ENCODE data around the gene KRTAP4-4.
"Not testable (repeated sequence)": the region's sequence is repeated elsewhere in the genome, so short reads cannot be mapped to it uniquely, and the experiment has no call there.

Gene KRTAP4-4

DNA sequence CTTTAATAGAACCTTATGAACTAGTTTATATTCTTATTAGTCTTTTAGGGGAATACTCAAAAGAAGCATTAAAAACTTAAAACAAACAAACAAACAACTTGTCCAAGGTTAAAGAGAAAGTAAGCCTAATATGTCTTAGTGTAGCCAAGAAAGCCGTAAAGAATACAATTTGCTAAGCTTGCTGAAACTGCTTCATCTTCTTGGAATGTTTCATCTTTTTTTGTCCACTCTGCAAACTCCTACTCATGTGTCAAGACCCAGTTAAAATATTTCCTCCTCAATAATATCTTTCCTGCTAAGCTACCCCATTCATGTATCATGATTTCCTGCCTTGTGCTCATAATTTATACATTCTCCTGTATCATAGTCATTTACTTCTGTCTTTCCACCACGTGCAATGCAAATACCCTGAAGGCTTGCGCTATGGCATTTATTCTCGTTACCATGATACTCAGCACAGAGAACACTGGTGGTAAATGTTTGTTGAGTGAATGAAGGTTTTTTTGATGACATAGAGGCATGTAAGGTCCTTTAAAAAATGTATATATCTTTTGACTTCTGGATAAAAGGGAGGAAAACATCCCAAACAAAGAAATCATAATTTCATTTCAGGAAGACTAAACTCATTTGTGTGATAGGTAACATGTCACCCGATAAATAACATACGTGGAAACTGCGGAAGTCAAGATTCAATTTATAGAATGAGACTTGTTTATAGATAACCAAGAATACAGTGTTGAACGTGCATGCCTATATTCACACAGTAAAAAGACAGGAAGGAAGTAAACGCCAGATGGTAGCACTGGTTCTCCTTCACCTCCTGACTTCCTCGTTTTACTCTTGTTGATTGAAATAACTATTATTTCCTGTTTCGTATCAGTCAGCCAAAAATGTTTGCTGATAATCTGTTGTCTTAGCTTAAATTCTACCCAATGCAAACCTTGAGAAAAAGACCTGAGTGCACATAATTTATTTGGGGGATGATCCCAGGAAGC lies 40.6 kb downstream of the KRTAP4-4 start:
- H3K9ac ChIP-seq (ENCODE audit: low read length); H3K27me3 ChIP-seq (ENCODE audit: control insufficient read depth, insufficient read depth, low read length); H3K4me1 ChIP-seq (ENCODE audit: control insufficient read depth, insufficient read depth, low read length); H3K4me3 ChIP-seq (ENCODE audit: low read length); H3K27ac ChIP-seq (ENCODE audit: low read depth, low read length); H3K36me3 ChIP-seq (ENCODE audit: control insufficient read depth, insufficient read depth, low read length): not testable (repeated sequence)

DNA sequence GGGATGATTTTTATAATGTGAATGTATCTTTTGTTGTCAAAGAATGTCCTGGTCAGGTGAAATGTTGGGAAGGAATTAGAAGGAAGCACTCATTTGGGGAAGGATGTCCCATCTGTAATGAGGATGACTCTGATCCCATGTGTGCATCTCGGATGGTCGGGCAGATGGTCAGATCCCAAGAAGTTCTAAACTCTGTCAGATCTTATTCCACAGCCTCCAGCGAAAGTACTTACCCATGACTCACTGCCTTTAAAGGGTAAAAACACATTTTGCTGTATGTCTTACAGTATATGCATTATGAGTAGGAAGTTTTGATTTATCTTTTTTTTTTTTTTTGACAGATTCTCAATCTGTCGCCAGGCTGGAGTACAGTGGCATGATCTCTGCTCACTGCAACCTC lies 41.8 kb downstream of the KRTAP4-4 start:
- no peak overlapping the region for H3K4me3 ChIP-seq (ENCODE audit: low read length)
- no peaks in the 10 kb centered on the region for H3K4me1 ChIP-seq (ENCODE audit: control insufficient read depth, insufficient read depth, low read length)
- no peak overlapping the region for H3K9ac ChIP-seq (ENCODE audit: low read length)
- H3K27me3 ChIP-seq (ENCODE audit: control insufficient read depth, insufficient read depth, low read length): no peaks in the 10 kb centered on the region
- H3K36me3 ChIP-seq (ENCODE audit: control insufficient read depth, insufficient read depth, low read length): no peaks in the 10 kb centered on the region
- no peak overlapping the region for H3K27ac ChIP-seq (ENCODE audit: low read depth, low read length)

GRCh38 chr17:41117846-41118386 lies 42.6 kb downstream of the KRTAP4-4 start, which contains the start of gene KRTAP4-11:
Gene KRTAP4-11 (minus strand): TSS chr17:41118373. CDS start chr17:41118315, 58 bp downstream.
- not testable (repeated sequence) for H3K27me3 ChIP-seq (ENCODE audit: control insufficient read depth, insufficient read depth, low read length); H3K9ac ChIP-seq (ENCODE audit: low read length); H3K4me1 ChIP-seq (ENCODE audit: control insufficient read depth, insufficient read depth, low read length); H3K27ac ChIP-seq (ENCODE audit: low read depth, low read length); H3K4me3 ChIP-seq (ENCODE audit: low read length); H3K36me3 ChIP-seq (ENCODE audit: control insufficient read depth, insufficient read depth, low read length)

- H3K4me3 ChIP-seq (ENCODE audit: low read length): no peak overlapping the region
- H3K27ac ChIP-seq (ENCODE audit: low read depth, low read length): no peak overlapping the region
- no peak overlapping the region for H3K9ac ChIP-seq (ENCODE audit: low read length)
- no peaks in the 10 kb centered on the region for H3K36me3 ChIP-seq (ENCODE audit: control insufficient read depth, insufficient read depth, low read length)
- H3K27me3 ChIP-seq (ENCODE audit: control insufficient read depth, insufficient read depth, low read length): no peaks in the 10 kb centered on the region
- no peaks in the 10 kb centered on the region for H3K4me1 ChIP-seq (ENCODE audit: control insufficient read depth, insufficient read depth, low read length)
Measured at GRCh38 chr17:41116297-41116696, 44.3 kb downstream of the KRTAP4-4 start.

DNA sequence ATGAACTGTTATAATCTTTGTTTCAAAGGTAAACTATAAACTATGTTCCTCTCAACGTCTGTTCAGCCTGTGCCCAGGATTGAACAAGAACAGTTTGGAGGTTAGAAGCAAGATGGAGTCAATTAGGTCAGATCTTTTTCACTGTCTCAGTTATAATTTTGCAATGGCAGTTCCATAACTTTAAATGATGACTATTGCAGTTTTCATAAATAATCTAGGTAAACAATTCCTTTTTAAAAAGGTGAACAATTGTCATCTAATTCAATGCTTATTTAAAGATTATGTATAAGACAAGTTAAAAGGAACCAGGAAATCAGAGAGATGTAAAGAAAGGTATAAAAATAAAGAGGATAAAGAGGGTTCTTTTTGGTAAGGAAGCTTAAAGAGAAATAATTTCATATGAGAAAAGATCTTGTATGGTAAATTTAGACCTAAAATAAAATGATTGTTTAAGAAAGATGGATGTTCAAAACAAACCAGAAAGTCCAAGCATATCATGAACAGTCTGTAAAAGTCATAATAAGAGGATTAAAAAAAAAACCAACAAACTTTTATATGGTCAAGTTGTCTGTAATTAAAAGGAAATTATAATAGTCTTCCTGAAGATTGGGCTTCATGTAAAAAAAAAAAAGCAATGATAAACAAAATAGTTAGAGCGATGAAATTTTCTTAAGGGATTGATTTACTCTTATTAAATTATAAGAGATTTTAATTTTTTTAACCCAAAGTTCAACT lies 49.2 kb downstream of the KRTAP4-4 start:
- peaks cover 2% of the 10 kb centered on the region for H3K27me3 ChIP-seq (ENCODE audit: control insufficient read depth, insufficient read depth, low read length)
- no peaks in the 10 kb centered on the region for H3K4me1 ChIP-seq (ENCODE audit: control insufficient read depth, insufficient read depth, low read length)
- no peak overlapping the region for H3K9ac ChIP-seq (ENCODE audit: low read length)
- H3K36me3 ChIP-seq (ENCODE audit: control insufficient read depth, insufficient read depth, low read length): no peaks in the 10 kb centered on the region
- no peak overlapping the region for H3K27ac ChIP-seq (ENCODE audit: low read depth, low read length)
- no peak overlapping the region for H3K4me3 ChIP-seq (ENCODE audit: low read length)

Measured in rectal smooth muscle tissue (tissue), 1 donor.